Duodenal mucosa (tissue), 2 donors: ENCODE measurements around the gene SALL3.

Experiments
- H3K27ac ChIP-seq: one replicate; pipeline ENCODE4 v1.7.0; 2013; ENCODE audit warnings: low read depth, low read length
- H3K27me3 ChIP-seq, 2 donors: one replicate each; pipeline ENCODE4 v1.7.0; 2013; ENCODE audit warnings: low read length in 2 of 2, control low read depth in 1 of 2; ENCODE audit not compliant: insufficient read depth in 2 of 2, control insufficient read depth in 1 of 2
- H3K36me3 ChIP-seq, 2 donors: one replicate each; pipeline ENCODE4 v1.7.0; 2013; ENCODE audit warnings: low read length in 2 of 2, control low read depth in 1 of 2; ENCODE audit not compliant: insufficient read depth in 2 of 2, control insufficient read depth in 1 of 2
- H3K4me1 ChIP-seq, 2 donors: one replicate each; pipeline ENCODE4 v1.7.0; 2013; ENCODE audit warnings: low read length in 2 of 2, control low read depth in 1 of 2; ENCODE audit not compliant: insufficient read depth in 2 of 2, control insufficient read depth in 1 of 2
- H3K4me3 ChIP-seq, 2 donors: one replicate each; pipeline ENCODE4 v1.7.0; 2013; ENCODE audit warnings: low read length in 2 of 2, low read depth in 1 of 2
- H3K9ac ChIP-seq, 2 donors: one replicate each; pipeline ENCODE4 v1.7.0; 2013; ENCODE audit warnings: low read length in 2 of 2, low read depth in 1 of 2
- H3K9me3 ChIP-seq, 2 donors: one replicate each; pipeline ENCODE4 v1.7.0; 2013; ENCODE audit warnings: low read length in 2 of 2, control low read depth in 1 of 2; ENCODE audit not compliant: control insufficient read depth in 1 of 2

The SALL3 gene

GRCh38 chr18:78980279-78980771, 707 bp downstream of the SALL3 start:
- Histone ChIP-seq H3K4me3 (no peak overlapping the region), H3K36me3 (no peaks in the 10 kb centered on the region), H3K27me3 (peaks cover 32 to 64% of the 10 kb centered on the region in 2 donors), H3K9ac (no peak overlapping the region), H3K27ac (no peak overlapping the region), H3K4me1 (no peaks in the 10 kb centered on the region), H3K9me3 (no peaks in the 10 kb centered on the region)

- H3K4me3 ChIP-seq, result no peak overlapping the region
- H3K4me1 ChIP-seq, result no peaks in the 10 kb centered on the region
- H3K9ac ChIP-seq, result no peak overlapping the region
- H3K27ac ChIP-seq, result no peak overlapping the region
- peaks cover 36 to 65% of the 10 kb centered on the region in 2 donors for H3K27me3 ChIP-seq
- H3K36me3 ChIP-seq, result no peaks in the 10 kb centered on the region
- no peaks in the 10 kb centered on the region for H3K9me3 ChIP-seq
Observed at GRCh38 chr18:78980777-78981380, 1.3 kb downstream of the SALL3 start.

GRCh38 chr18:78981394-78981831, 1.8 kb downstream of the SALL3 start:
- Histone ChIP-seq H3K4me3 (no peak overlapping the region), H3K9me3 (no peaks in the 10 kb centered on the region), H3K36me3 (no peaks in the 10 kb centered on the region), H3K27me3 (peaks cover 39 to 65% of the 10 kb centered on the region in 2 donors), H3K4me1 (no peaks in the 10 kb centered on the region), H3K27ac (no peak overlapping the region), H3K9ac (no peak overlapping the region)

GRCh38 chr18:78981989-78982620, 2.5 kb downstream of the SALL3 start:
- Histone ChIP-seq H3K4me3 (no peak overlapping the region), H3K9ac (no peak overlapping the region), H3K4me1 (no peaks in the 10 kb centered on the region), H3K27ac (no peak overlapping the region), H3K9me3 (no peaks in the 10 kb centered on the region), H3K36me3 (no peaks in the 10 kb centered on the region), H3K27me3 (peaks cover 37 to 61% of the 10 kb centered on the region in 2 donors)

GRCh38 chr18:78983512-78983911, 3.9 kb downstream of the SALL3 start:
- Histone ChIP-seq H3K4me1 (no peaks in the 10 kb centered on the region), H3K27me3 (peaks cover 33 to 63% of the 10 kb centered on the region in 2 donors), H3K36me3 (no peaks in the 10 kb centered on the region), H3K4me3 (no peak overlapping the region), H3K9ac (no peak overlapping the region), H3K27ac (no peak overlapping the region), H3K9me3 (no peaks in the 10 kb centered on the region)

GRCh38 chr18:78984941-78985784, 5.5 kb downstream of the SALL3 start:
- Histone ChIP-seq H3K36me3 (no peaks in the 10 kb centered on the region), H3K27ac (no peak overlapping the region), H3K4me1 (no peaks in the 10 kb centered on the region), H3K9ac (no peak overlapping the region), H3K27me3 (peaks cover 33 to 64% of the 10 kb centered on the region in 2 donors), H3K9me3 (no peaks in the 10 kb centered on the region), H3K4me3 (no peak overlapping the region)

- Histone ChIP-seq H3K27ac (no peak overlapping the region), H3K36me3 (no peaks in the 10 kb centered on the region), H3K9me3 (no peaks in the 10 kb centered on the region), H3K4me3 (no peak overlapping the region), H3K27me3 (peaks cover 30 to 60% of the 10 kb centered on the region in 2 donors), H3K9ac (no peak overlapping the region), H3K4me1 (no peaks in the 10 kb centered on the region)
Observed at GRCh38 chr18:78986018-78986481, 6.4 kb downstream of the SALL3 start.

- H3K27me3 ChIP-seq, result peaks cover 0 to 16% of the 10 kb centered on the region in 2 donors
- no peak overlapping the region for H3K9ac ChIP-seq
- H3K4me1 ChIP-seq, result no peaks in the 10 kb centered on the region
- no peaks in the 10 kb centered on the region for H3K36me3 ChIP-seq
- H3K27ac ChIP-seq, result no peak overlapping the region
- H3K4me3 ChIP-seq, result no peak overlapping the region
- peaks cover 0 to 8% of the 10 kb centered on the region in 2 donors for H3K9me3 ChIP-seq
Observed at GRCh38 chr18:78991446-78991845, 11.8 kb downstream of the SALL3 start.

GRCh38 chr18:78992041-78993011, 12.7 kb downstream of the SALL3 start:
- H3K4me3 ChIP-seq, result no peak overlapping the region
- H3K27me3 ChIP-seq, result peaks cover 0 to 13% of the 10 kb centered on the region in 2 donors
- no peak overlapping the region for H3K9ac ChIP-seq
- H3K9me3 ChIP-seq, result peaks cover 0 to 8% of the 10 kb centered on the region in 2 donors
- H3K27ac ChIP-seq, result no peak overlapping the region
- H3K36me3 ChIP-seq, result no peaks in the 10 kb centered on the region
- no peaks in the 10 kb centered on the region for H3K4me1 ChIP-seq
